Measurements from ENCODE around the gene FBXO22.
"Not testable (repeated sequence)": the region's sequence is repeated elsewhere in the genome, so short reads cannot be mapped to it uniquely, and the experiment has no call there.

The FBXO22 gene

GRCh38 chr15:75903331-75904239 lies at the start of gene FBXO22:
FBXO22 (plus strand) TSS chr15:75903878; CDS start chr15:75903964, 86 bp downstream.
- DNase-seq: peak; percentile 91

GRCh38 chr15:75857886-75858285 lies 45.8 kb upstream of the FBXO22 start:
- DNase-seq: no peak

- no peak for DNase-seq
Observed at GRCh38 chr15:75861750-75862402, 41.8 kb upstream of the FBXO22 start.

GRCh38 chr15:75862796-75863195 lies 40.9 kb upstream of the FBXO22 start:
- DNase-seq: no peak

GRCh38 chr15:75864213-75865059 lies 39.2 kb upstream of the FBXO22 start:
- no peak for DNase-seq

- DNase-seq: not testable (repeated sequence)
Observed at GRCh38 chr15:75866045-75866444, 37.6 kb upstream of the FBXO22 start.

GRCh38 chr15:75866916-75867315 lies 36.8 kb upstream of the FBXO22 start:
- no peak for DNase-seq

GRCh38 chr15:75867449-75867848 lies 36.2 kb upstream of the FBXO22 start:
- no peak for DNase-seq

- DNase-seq: no peak
Observed at GRCh38 chr15:75868019-75868418, 35.7 kb upstream of the FBXO22 start.

- DNase-seq: no peak
Observed at GRCh38 chr15:75869446-75869845, 34.2 kb upstream of the FBXO22 start.

- DNase-seq: not testable (repeated sequence)
Observed at GRCh38 chr15:75871589-75871988, 32.1 kb upstream of the FBXO22 start.

- DNase-seq: no peak
Observed at GRCh38 chr15:75872403-75872990, 31.2 kb upstream of the FBXO22 start.

- peak; percentile 69 for DNase-seq
Observed at GRCh38 chr15:75884041-75884440, 19.6 kb upstream of the FBXO22 start.

GRCh38 chr15:75887178-75887577 lies 16.5 kb upstream of the FBXO22 start:
- DNase-seq: no peak

- DNase-seq: peak; percentile 89
Observed at GRCh38 chr15:75891895-75892294, 11.8 kb upstream of the FBXO22 start.

- no peak for DNase-seq
Observed at GRCh38 chr15:75895731-75896130, 7.9 kb upstream of the FBXO22 start.

GRCh38 chr15:75900577-75900976 lies 3.1 kb upstream of the FBXO22 start:
- DNase-seq: no peak

- peak; percentile 17 for DNase-seq
Observed at GRCh38 chr15:75902129-75902557, 1.5 kb upstream of the FBXO22 start.

GRCh38 chr15:75905231-75905630 lies 1.6 kb downstream of the FBXO22 start:
- no peak for DNase-seq

GRCh38 chr15:75910355-75910754 lies 6.7 kb downstream of the FBXO22 start:
- DNase-seq: not testable (repeated sequence)

- no peak for DNase-seq
Observed at GRCh38 chr15:75916978-75917377, 13.3 kb downstream of the FBXO22 start.

GRCh38 chr15:75918135-75918534 lies 14.5 kb downstream of the FBXO22 start:
- DNase-seq: no peak

GRCh38 chr15:75920079-75920478 lies 16.4 kb downstream of the FBXO22 start:
- DNase-seq: no peak

All from fibroblast of skin of right biceps (primary cell).